CD4-positive, CD25-positive, alpha-beta regulatory T cell (primary cell): ENCODE results near the gene FAM114A2. TPM values are rescaled to one million over a fixed set of nuclear protein-coding genes. Genes with fewer than 3 reads are reported as not detected.

Source experiments
- ATAC-seq, 2 donors: fragments of 150-1000 bp; cut with Tn5 transposase; one replicate each; pipeline ENCODE4 v1.10.0; 2021; ENCODE audit warnings: low read depth in 2 of 2, moderate number of reproducible peaks in 2 of 2, moderate library complexity in 1 of 2
- DNase-seq, 3 donors: peaks; one replicate each; pipeline versions ENCODE4 v3.0.0 to v3.0.0-alpha.2; 2012 to 2022; ENCODE audit warnings: mixed read lengths in 1 of 3
- H3K27ac ChIP-seq: one replicate; pipeline ENCODE4 v1.7.0; 2013; ENCODE audit warnings: mild to moderate bottlenecking, low read length; ENCODE audit not compliant: insufficient read depth, poor library complexity, severe bottlenecking
- H3K27me3 ChIP-seq: one replicate; pipeline ENCODE4 v1.7.0; 2013; ENCODE audit warnings: low read length; ENCODE audit not compliant: control insufficient read depth, insufficient read depth
- H3K36me3 ChIP-seq: one replicate; pipeline ENCODE4 v1.7.0; 2013; ENCODE audit warnings: mild to moderate bottlenecking, low read length, moderate library complexity; ENCODE audit not compliant: control insufficient read depth, insufficient read depth
- H3K4me1 ChIP-seq: 2 replicates; pipeline ENCODE4 v1.7.0; 2013; ENCODE audit warnings: mild to moderate bottlenecking, low read length; ENCODE audit not compliant: insufficient read depth, control insufficient read depth, poor library complexity, severe bottlenecking
- H3K4me3 ChIP-seq: one replicate; pipeline ENCODE4 v1.7.0; 2013; ENCODE audit warnings: low read depth, mild to moderate bottlenecking, low read length, moderate library complexity
- H3K9me3 ChIP-seq, 2 experiments: 1 replicate in 1 of 2; 2 replicates in 1 of 2; pipeline ENCODE4 v1.7.0; 2013; ENCODE audit warnings: low read length in 2 of 2, mild to moderate bottlenecking in 1 of 2, moderate library complexity in 1 of 2; ENCODE audit not compliant: control insufficient read depth in 2 of 2
- H3K27ac Mint-ChIP-seq, 3 donors: one replicate each; pipeline ENCODE4 v1.8.0; 2020 to 2022; ENCODE audit warnings: mild to moderate bottlenecking in 3 of 3, mixed read lengths in 3 of 3, moderate library complexity in 2 of 3
- H3K27me3 Mint-ChIP-seq: one replicate; pipeline ENCODE4 v1.8.0; 2022; ENCODE audit warnings: mild to moderate bottlenecking, mixed read lengths
- H3K36me3 Mint-ChIP-seq: one replicate; pipeline ENCODE4 v1.8.0; 2020; ENCODE audit warnings: mixed read lengths
- H3K4me1 Mint-ChIP-seq, 4 donors: one replicate each; pipeline ENCODE4 v1.8.0; 2020 to 2022; ENCODE audit warnings: mixed read lengths in 4 of 4, mild to moderate bottlenecking in 1 of 4
- H3K4me3 Mint-ChIP-seq, 4 donors: one replicate each; pipeline ENCODE4 v1.8.0; 2020 to 2022; ENCODE audit warnings: mild to moderate bottlenecking in 4 of 4, mixed read lengths in 4 of 4, moderate library complexity in 3 of 4
- H3K9me3 Mint-ChIP-seq, 7 donors: one replicate each; pipeline ENCODE4 v1.8.0; 2020 to 2022; ENCODE audit warnings: mixed read lengths in 7 of 7, mild to moderate bottlenecking in 3 of 7, moderate library complexity in 2 of 7
- polyA plus RNA-seq, 4 donors: library from polyadenylated mRNA; unstranded; fragments of 300-500 nt; fragmentation: Illumina TruSeq; gene quantifications; one replicate each; pipeline ENCODE4 v1.2.3, GENCODE V29; 2021
- total RNA-seq: library from RNA; stranded (reverse); gene quantifications from one replicate; pipeline ENCODE4 v1.2.3, GENCODE V29; 2022

The FAM114A2 gene
- 23.7 TPM for total RNA-seq
- 10 to 100 TPM; 19.1 to 26.6 (median 21.2) TPM for polyA plus RNA-seq

- DNase-seq = peak; percentile 82 to 95 (median 85)
- H3K4me1 Mint-ChIP-seq = peaks cover 30 to 71% (median 59%) of the 10 kb centered on the region in 4 donors
- peaks cover 30% of the 10 kb centered on the region for H3K4me1 ChIP-seq
Observed at GRCh38 chr5:154038707-154039457, at the start of gene FAM114A2, which contains the start of gene MFAP3. FAM114A2 (minus strand) TSS chr5:154038910; CDS start chr5:154034953, 3,957 bp downstream. MFAP3 (plus strand) TSS chr5:154038967; CDS start chr5:154049723, 10,756 bp downstream.

GRCh38 chr5:154087260-154087659 lies 48.5 kb upstream of the FAM114A2 start:
- Mint-ChIP-seq H3K9me3 (no peaks in the 10 kb centered on the region), H3K4me1 (peaks cover 0 to 4% (median 0%) of the 10 kb centered on the region in 4 donors), H3K4me3 (no peak overlapping the region), H3K27me3 (peaks cover 13% of the 10 kb centered on the region), H3K27ac (no peak overlapping the region), H3K36me3 (no peaks in the 10 kb centered on the region)
- no peak for DNase-seq
- no peak overlapping the region for H3K27ac ChIP-seq
- H3K27me3 ChIP-seq = no peaks in the 10 kb centered on the region
- no peaks in the 10 kb centered on the region for H3K4me1 ChIP-seq
- no peak overlapping the region for H3K4me3 ChIP-seq
- H3K36me3 ChIP-seq = no peaks in the 10 kb centered on the region
- peak; percentile 31 to 48 for ATAC-seq
- no peaks in the 10 kb centered on the region for H3K9me3 ChIP-seq

More at GRCh38 chr5:154038707-154039457, at the start of gene FAM114A2, which contains the start of gene MFAP3:
- H3K36me3 ChIP-seq = no peaks in the 10 kb centered on the region
- Mint-ChIP-seq H3K9me3 (no peaks in the 10 kb centered on the region), H3K27me3 (no peaks in the 10 kb centered on the region), H3K4me3 (peak within 1 kb of the TSS; percentile 95 to 97 (median 96)), H3K27ac (peak within 1 kb of the TSS; percentile 96 to 99 (median 97)), H3K36me3 (peaks cover 14% of the 10 kb centered on the region)
- peak within 1 kb of the TSS; percentile 87 for H3K27ac ChIP-seq
- no peaks in the 10 kb centered on the region for H3K27me3 ChIP-seq
- H3K9me3 ChIP-seq = no peaks in the 10 kb centered on the region
- peak within 1 kb of the TSS; percentile 97 for H3K4me3 ChIP-seq
- ATAC-seq = peak; percentile 98 to 99

- Histone ChIP-seq H3K27ac (no peak overlapping the region), H3K9me3 (no peaks in the 10 kb centered on the region), H3K4me3 (no peak overlapping the region), H3K36me3 (no peaks in the 10 kb centered on the region), H3K27me3 (no peaks in the 10 kb centered on the region), H3K4me1 (no peaks in the 10 kb centered on the region)
- ATAC-seq (no peak), DNase-seq (no peak)
- Mint-ChIP-seq H3K27ac (no peak overlapping the region), H3K4me1 (peaks cover 0 to 4% (median 0%) of the 10 kb centered on the region in 4 donors), H3K36me3 (no peaks in the 10 kb centered on the region), H3K27me3 (peaks cover 13% of the 10 kb centered on the region), H3K9me3 (no peaks in the 10 kb centered on the region), H3K4me3 (peak overlapping the region in 1 of 4 donors; percentile 68)
Observed at GRCh38 chr5:154086641-154087040, 47.9 kb upstream of the FAM114A2 start.

DNA sequence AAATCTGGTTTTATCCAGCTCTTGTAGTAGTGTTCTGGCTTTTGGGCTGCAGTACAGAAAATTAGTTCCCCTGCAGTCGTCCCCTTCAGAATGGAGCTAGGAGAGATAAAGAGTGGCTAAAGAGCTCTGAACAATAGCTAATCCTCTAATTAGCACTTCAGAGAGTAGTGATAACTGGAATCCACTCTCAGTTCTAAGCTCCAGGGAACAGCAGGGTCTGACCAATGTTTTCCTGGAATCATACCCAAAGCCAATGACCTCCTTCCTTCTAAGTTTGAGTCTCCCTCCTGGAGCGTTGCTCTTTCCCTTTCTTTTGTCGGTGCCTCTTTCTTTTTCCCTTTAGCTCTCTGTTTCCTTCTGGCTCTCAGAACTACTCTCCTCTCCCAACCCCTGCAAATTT lies 47.4 kb upstream of the FAM114A2 start:
- no peak overlapping the region for H3K27ac ChIP-seq
- H3K36me3 Mint-ChIP-seq = no peaks in the 10 kb centered on the region
- no peaks in the 10 kb centered on the region for H3K9me3 ChIP-seq
- no peaks in the 10 kb centered on the region for H3K27me3 ChIP-seq
- H3K36me3 ChIP-seq = no peaks in the 10 kb centered on the region
- H3K27me3 Mint-ChIP-seq = peaks cover 13% of the 10 kb centered on the region
- no peak overlapping the region for H3K27ac Mint-ChIP-seq
- H3K9me3 Mint-ChIP-seq = no peaks in the 10 kb centered on the region
- H3K4me1 Mint-ChIP-seq = peaks cover 0 to 4% (median 0%) of the 10 kb centered on the region in 4 donors
- H3K4me3 ChIP-seq = no peak overlapping the region
- no peak for DNase-seq
- H3K4me1 ChIP-seq = no peaks in the 10 kb centered on the region
- ATAC-seq = no peak
- peak overlapping the region in 1 of 4 donors; percentile 68 for H3K4me3 Mint-ChIP-seq

DNA sequence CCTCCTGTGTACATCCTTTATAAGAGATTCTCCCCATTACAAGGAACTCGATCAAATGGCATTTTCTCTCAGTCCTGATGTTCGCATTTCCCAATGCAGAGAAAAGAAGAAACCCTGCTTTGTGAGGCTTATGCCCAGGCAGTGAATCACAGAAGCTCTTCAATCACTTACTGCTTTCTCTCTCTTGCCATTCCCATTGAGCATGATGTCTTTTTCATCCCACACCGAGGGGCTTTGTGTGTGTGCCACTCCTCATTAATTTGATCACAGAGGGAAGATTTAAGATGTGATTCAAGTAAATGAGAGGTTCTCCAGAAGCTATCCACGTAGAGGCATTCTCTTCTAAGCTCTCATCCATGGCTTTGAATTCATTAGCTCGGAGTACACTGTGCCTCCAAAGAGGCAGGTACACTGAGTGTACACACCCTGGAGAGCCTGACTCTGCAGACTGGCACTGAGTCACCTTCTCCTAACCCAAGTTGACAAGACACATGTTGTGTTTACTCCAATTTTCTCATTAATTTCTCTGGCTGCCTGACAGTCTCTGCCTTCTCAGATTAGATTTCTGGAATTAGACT lies 45.4 kb upstream of the FAM114A2 start:
- no peak overlapping the region for H3K4me3 ChIP-seq
- DNase-seq (no peak), ATAC-seq (no peak)
- H3K27me3 ChIP-seq = no peaks in the 10 kb centered on the region
- H3K36me3 ChIP-seq = no peaks in the 10 kb centered on the region
- H3K9me3 Mint-ChIP-seq = no peaks in the 10 kb centered on the region
- no peaks in the 10 kb centered on the region for H3K9me3 ChIP-seq
- H3K36me3 Mint-ChIP-seq = no peaks in the 10 kb centered on the region
- peaks cover 8% of the 10 kb centered on the region for H3K27me3 Mint-ChIP-seq
- no peak overlapping the region for H3K27ac ChIP-seq
- no peak overlapping the region for H3K4me3 Mint-ChIP-seq
- peaks cover 0 to 4% (median 0%) of the 10 kb centered on the region in 4 donors for H3K4me1 Mint-ChIP-seq
- no peak overlapping the region for H3K27ac Mint-ChIP-seq
- H3K4me1 ChIP-seq = no peaks in the 10 kb centered on the region

DNA sequence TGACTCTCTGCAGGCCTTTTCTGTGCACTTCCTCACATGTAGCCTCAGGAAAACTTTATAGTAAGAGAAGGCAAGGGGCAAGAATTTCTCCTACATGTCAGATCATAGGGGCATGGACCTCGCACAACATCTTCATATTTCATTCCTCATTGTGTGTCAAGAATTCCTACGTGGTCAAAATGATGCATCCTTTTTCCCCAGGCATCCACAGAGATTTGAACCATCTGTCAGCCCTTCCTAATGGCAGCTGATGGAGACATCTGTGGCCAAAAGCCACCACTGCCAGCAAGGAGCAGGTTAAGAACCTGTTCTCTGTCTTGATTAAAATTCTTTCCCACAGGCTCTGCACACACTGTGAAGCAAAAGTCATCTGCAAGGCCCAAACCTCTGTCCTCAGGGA lies 42.5 kb upstream of the FAM114A2 start:
- Histone ChIP-seq H3K4me1 (peaks cover 3% of the 10 kb centered on the region), H3K27ac (no peak overlapping the region), H3K27me3 (no peaks in the 10 kb centered on the region), H3K4me3 (no peak overlapping the region), H3K9me3 (no peaks in the 10 kb centered on the region), H3K36me3 (no peaks in the 10 kb centered on the region)
- Mint-ChIP-seq H3K27ac (peak overlapping the region in 1 of 3 donors; percentile 69), H3K36me3 (no peaks in the 10 kb centered on the region), H3K4me1 (peaks cover 0 to 13% (median 9%) of the 10 kb centered on the region in 4 donors), H3K9me3 (no peaks in the 10 kb centered on the region), H3K27me3 (peaks cover 9% of the 10 kb centered on the region), H3K4me3 (no peak overlapping the region)
- ATAC-seq (no peak), DNase-seq (no peak)

GRCh38 chr5:154078272-154078671 lies 39.6 kb upstream of the FAM114A2 start:
- ATAC-seq (no peak), DNase-seq (no peak)
- Histone ChIP-seq H3K4me3 (no peak overlapping the region), H3K9me3 (no peaks in the 10 kb centered on the region), H3K36me3 (no peaks in the 10 kb centered on the region), H3K4me1 (peaks cover 16% of the 10 kb centered on the region), H3K27me3 (no peaks in the 10 kb centered on the region), H3K27ac (no peak overlapping the region)
- no peaks in the 10 kb centered on the region for H3K36me3 Mint-ChIP-seq
- H3K4me3 Mint-ChIP-seq = no peak overlapping the region
- H3K4me1 Mint-ChIP-seq = peaks cover 5 to 24% (median 18%) of the 10 kb centered on the region in 4 donors
- peak overlapping the region in 1 of 3 donors; percentile 12 for H3K27ac Mint-ChIP-seq
- H3K9me3 Mint-ChIP-seq = no peaks in the 10 kb centered on the region
- peaks cover 5% of the 10 kb centered on the region for H3K27me3 Mint-ChIP-seq
